Measurements from ENCODE around the gene CACNA2D3.

The CACNA2D3 gene

DNA sequence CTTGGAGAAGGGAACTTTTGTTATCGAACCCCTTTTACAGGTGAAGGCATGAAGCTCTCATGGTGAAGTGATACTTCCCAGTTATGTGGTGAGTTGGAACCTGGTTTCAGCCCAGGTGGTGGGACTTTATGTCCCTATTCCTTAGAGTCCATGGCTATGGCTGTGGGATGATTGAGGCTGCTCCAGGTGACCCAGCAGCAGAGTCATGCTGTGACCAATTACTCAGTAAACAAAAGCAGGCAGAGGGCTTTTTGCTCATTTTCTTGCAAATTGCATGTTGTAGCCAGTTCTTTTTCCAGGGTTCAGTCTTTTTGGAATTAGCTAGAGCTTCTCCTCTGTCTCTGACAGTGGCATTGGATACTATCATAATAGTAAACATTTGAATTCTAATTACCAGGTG, 70.7 kb downstream of the CACNA2D3 start:
- no peaks in the 10 kb centered on the region for H3K9me3 ChIP-seq (ENCODE audit: control insufficient read depth, insufficient read depth, low read length)
- H3K9ac ChIP-seq (ENCODE audit: low read depth, low read length), result no peak overlapping the region

DNA sequence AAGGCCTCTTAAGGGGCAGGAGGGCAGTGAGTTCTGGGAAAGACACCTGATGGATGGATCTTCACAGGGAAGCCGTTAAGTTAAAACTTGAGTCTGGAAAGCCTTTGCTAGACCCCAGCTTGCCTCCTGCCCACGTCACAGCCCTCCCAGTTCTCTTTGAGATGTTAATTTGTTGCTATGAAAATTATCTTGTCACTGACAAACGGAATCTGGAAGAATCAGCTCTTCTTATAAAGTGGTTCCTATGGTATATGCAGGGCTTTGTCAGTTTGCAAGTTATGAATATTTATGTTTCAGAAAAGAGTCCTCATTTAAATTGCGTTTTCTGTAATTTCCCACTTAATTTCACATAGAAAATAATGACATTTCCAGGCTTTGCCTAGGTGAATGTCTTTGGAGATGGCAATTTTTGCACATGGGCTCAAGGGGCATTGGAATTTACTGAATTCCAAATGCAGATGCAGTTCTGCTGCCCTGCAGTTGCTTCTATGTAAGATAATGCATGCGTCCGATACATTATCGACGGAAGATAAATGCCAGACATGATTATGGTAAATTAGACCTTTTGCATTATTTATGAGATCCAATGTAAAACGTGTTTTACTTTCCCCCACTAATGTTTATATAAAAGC, 74.1 kb downstream of the CACNA2D3 start:
- H3K27me3 ChIP-seq (ENCODE audit: control insufficient read depth, insufficient read depth, low read length), result no peaks in the 10 kb centered on the region
- no peak overlapping the region for H3K9ac ChIP-seq (ENCODE audit: low read depth, low read length)
- H3K4me1 ChIP-seq (ENCODE audit: control insufficient read depth, insufficient read depth, low read length), result peaks cover 21% of the 10 kb centered on the region
- no peak overlapping the region for H3K27ac ChIP-seq (ENCODE audit: low read depth, low read length)
- no peak overlapping the region for H3K4me3 ChIP-seq (ENCODE audit: low read depth, low read length)
- H3K36me3 ChIP-seq (ENCODE audit: control insufficient read depth, insufficient read depth, low read length), result no peaks in the 10 kb centered on the region
- H3K9me3 ChIP-seq (ENCODE audit: control insufficient read depth, insufficient read depth, low read length), result no peaks in the 10 kb centered on the region

More for the DNA sequence above, 70.7 kb downstream of the CACNA2D3 start:
- peaks cover 16% of the 10 kb centered on the region for H3K4me1 ChIP-seq (ENCODE audit: control insufficient read depth, insufficient read depth, low read length)
- H3K36me3 ChIP-seq (ENCODE audit: control insufficient read depth, insufficient read depth, low read length), result no peaks in the 10 kb centered on the region
- no peak overlapping the region for H3K27ac ChIP-seq (ENCODE audit: low read depth, low read length)
- H3K4me3 ChIP-seq (ENCODE audit: low read depth, low read length), result no peak overlapping the region
- no peaks in the 10 kb centered on the region for H3K27me3 ChIP-seq (ENCODE audit: control insufficient read depth, insufficient read depth, low read length)

DNA sequence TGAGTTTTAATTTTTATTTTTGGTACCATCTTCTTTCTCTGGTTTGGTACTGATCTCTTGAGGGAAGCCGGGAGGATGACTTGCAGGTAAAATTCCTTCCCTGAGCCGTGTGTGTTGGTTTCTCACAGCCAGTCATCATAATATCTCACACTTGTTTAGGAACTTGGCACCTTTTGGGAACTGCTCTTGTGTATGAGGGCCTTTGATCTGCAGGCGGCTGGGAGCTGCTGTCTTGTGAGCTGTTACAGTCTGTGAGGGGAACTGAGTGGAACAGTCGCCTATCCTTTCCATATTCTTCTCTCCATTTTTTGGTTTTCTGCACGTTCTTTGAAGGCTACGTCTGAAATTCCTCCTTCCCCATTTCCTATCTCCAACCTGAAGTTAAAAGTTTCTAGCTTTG, 75.2 kb downstream of the CACNA2D3 start:
- no peaks in the 10 kb centered on the region for H3K36me3 ChIP-seq (ENCODE audit: control insufficient read depth, insufficient read depth, low read length)
- no peak overlapping the region for H3K27ac ChIP-seq (ENCODE audit: low read depth, low read length)
- no peaks in the 10 kb centered on the region for H3K9me3 ChIP-seq (ENCODE audit: control insufficient read depth, insufficient read depth, low read length)
- H3K4me3 ChIP-seq (ENCODE audit: low read depth, low read length), result no peak overlapping the region
- no peaks in the 10 kb centered on the region for H3K27me3 ChIP-seq (ENCODE audit: control insufficient read depth, insufficient read depth, low read length)
- H3K4me1 ChIP-seq (ENCODE audit: control insufficient read depth, insufficient read depth, low read length), result peaks cover 18% of the 10 kb centered on the region
- no peak overlapping the region for H3K9ac ChIP-seq (ENCODE audit: low read depth, low read length)

DNA sequence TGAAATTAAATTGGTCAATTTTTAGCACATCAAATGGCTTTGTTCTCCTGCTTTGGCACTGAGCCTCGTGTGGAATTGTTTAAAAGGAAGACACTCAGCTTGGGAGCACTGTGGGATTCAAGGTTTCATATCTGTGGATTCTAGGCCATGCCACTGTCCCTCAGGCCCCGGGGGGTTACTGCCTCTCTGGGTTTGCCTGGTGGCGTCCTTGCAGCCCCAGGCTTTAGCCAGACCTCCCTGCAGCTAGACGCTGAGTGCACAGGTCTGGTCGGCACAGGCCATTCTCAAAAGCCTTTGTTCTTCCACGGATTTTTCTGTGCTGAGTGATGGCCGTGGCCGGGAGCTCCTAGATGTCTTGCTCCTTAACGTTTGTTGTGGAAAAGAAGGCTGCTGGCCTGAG, 76.2 kb downstream of the CACNA2D3 start:
- no peaks in the 10 kb centered on the region for H3K9me3 ChIP-seq (ENCODE audit: control insufficient read depth, insufficient read depth, low read length)
- H3K4me1 ChIP-seq (ENCODE audit: control insufficient read depth, insufficient read depth, low read length), result peaks cover 7% of the 10 kb centered on the region
- no peak overlapping the region for H3K9ac ChIP-seq (ENCODE audit: low read depth, low read length)
- no peaks in the 10 kb centered on the region for H3K27me3 ChIP-seq (ENCODE audit: control insufficient read depth, insufficient read depth, low read length)
- no peak overlapping the region for H3K27ac ChIP-seq (ENCODE audit: low read depth, low read length)
- H3K4me3 ChIP-seq (ENCODE audit: low read depth, low read length), result no peak overlapping the region
- no peaks in the 10 kb centered on the region for H3K36me3 ChIP-seq (ENCODE audit: control insufficient read depth, insufficient read depth, low read length)

DNA sequence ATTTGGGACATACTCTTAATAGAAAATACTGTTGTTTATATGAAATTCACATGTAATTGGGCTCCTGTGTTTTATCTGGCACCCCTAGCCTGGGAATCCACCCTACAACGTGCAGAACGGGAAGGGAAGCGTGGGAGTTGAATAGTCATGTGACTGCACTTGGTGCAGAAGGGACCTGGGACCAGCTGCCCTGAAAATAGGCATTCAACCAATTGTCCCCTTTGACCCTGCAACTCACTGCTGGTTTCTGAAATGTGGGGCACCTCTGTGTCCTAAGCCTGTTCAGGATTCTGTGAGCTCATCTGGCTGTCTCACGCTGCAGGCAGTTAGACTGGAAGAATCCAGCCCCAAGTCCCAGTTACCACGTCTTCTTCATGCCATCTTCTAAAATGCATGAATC, 79.7 kb downstream of the CACNA2D3 start:
- no peak overlapping the region for H3K4me3 ChIP-seq (ENCODE audit: low read depth, low read length)
- H3K27ac ChIP-seq (ENCODE audit: low read depth, low read length), result no peak overlapping the region
- H3K9me3 ChIP-seq (ENCODE audit: control insufficient read depth, insufficient read depth, low read length), result no peaks in the 10 kb centered on the region
- no peaks in the 10 kb centered on the region for H3K36me3 ChIP-seq (ENCODE audit: control insufficient read depth, insufficient read depth, low read length)
- 0 out of 2 replicates have a peak, but pooled peaks cover 5% of the 10 kb centered on the region for H3K4me1 ChIP-seq (ENCODE audit: control insufficient read depth, insufficient read depth, low read length)
- no peak overlapping the region for H3K9ac ChIP-seq (ENCODE audit: low read depth, low read length)
- no peaks in the 10 kb centered on the region for H3K27me3 ChIP-seq (ENCODE audit: control insufficient read depth, insufficient read depth, low read length)

DNA sequence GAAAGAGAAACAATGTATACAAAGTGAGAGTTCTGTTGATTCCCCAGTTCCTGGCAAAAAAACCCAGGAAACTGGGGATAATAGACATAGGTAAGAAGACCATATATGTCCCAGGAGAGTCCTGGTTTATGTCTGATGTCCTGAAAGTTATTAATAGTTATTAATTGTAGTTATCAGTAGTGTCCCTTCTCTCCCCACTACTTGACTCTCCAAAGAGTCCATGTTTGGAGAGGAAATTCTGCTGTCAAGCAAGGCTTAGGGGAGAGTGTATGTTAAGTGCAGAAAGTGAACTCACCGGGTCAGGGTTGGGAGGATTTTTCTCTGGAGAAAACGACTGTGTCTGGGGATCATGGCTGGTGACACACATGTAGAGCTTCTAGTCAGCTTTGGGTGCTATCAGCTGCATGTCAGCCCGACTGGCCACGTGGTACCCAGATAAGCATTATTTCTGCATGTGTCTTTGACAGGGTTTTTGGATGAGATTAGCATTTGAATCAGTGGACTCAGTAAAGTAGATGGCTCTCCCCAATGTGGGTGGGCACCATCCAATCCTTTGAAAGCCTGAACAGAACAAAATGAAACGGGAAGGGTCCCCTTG, 80.4 kb downstream of the CACNA2D3 start:
- H3K4me1 ChIP-seq (ENCODE audit: control insufficient read depth, insufficient read depth, low read length), result 0 out of 2 replicates have a peak, but pooled peaks cover 5% of the 10 kb centered on the region
- no peak overlapping the region for H3K4me3 ChIP-seq (ENCODE audit: low read depth, low read length)
- no peaks in the 10 kb centered on the region for H3K27me3 ChIP-seq (ENCODE audit: control insufficient read depth, insufficient read depth, low read length)
- H3K9me3 ChIP-seq (ENCODE audit: control insufficient read depth, insufficient read depth, low read length), result no peaks in the 10 kb centered on the region
- no peak overlapping the region for H3K9ac ChIP-seq (ENCODE audit: low read depth, low read length)
- H3K36me3 ChIP-seq (ENCODE audit: control insufficient read depth, insufficient read depth, low read length), result no peaks in the 10 kb centered on the region
- H3K27ac ChIP-seq (ENCODE audit: low read depth, low read length), result no peak overlapping the region

DNA sequence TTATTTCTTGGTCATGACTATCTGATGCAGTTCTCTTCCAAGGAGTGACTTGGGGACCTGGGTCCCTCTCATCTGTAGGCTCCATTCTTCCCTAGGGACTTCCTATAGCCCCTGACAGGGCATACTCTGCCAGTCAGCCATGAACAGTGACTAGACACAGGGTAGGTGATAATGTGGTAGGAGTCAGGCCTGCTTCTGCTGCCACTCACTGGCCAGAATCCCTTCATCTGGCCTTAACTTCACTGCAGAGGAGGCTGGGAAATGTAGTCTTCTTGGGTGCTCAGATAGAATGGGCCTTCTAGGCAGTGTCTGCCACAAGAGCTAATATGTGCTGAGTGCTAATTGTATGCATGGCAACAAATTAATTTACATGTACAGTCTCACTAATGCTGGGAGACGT, 84.5 kb downstream of the CACNA2D3 start:
- Histone ChIP-seq H3K4me1 (ENCODE audit: control insufficient read depth, insufficient read depth, low read length) (no peaks in the 10 kb centered on the region), H3K9ac (ENCODE audit: low read depth, low read length) (no peak overlapping the region), H3K27ac (ENCODE audit: low read depth, low read length) (no peak overlapping the region), H3K4me3 (ENCODE audit: low read depth, low read length) (no peak overlapping the region), H3K27me3 (ENCODE audit: control insufficient read depth, insufficient read depth, low read length) (no peaks in the 10 kb centered on the region), H3K36me3 (ENCODE audit: control insufficient read depth, insufficient read depth, low read length) (no peaks in the 10 kb centered on the region), H3K9me3 (ENCODE audit: control insufficient read depth, insufficient read depth, low read length) (no peaks in the 10 kb centered on the region)

DNA sequence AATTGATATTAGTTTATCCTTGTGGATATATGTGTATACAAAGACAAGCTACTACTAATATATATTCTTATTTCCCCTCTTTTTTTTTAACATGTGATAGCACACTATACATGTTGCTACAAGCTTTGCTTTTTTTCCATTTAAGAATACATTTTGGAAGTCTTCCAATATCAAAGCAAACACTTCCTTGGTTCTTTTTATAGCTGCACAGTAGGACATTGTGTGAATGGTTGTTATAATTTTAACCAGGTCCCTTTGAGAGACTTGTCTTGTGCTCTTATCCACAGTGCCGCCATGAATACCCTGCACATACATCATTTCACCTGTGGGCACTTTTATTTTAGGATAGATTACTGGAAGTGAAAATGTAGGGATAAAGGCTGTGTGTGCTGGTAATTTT, 88.7 kb downstream of the CACNA2D3 start:
- Histone ChIP-seq H3K4me1 (ENCODE audit: control insufficient read depth, insufficient read depth, low read length) (no peaks in the 10 kb centered on the region; the same call in 1 of the 2 replicates), H3K27ac (ENCODE audit: low read depth, low read length) (no peak overlapping the region), H3K9me3 (ENCODE audit: control insufficient read depth, insufficient read depth, low read length) (peaks cover 2% of the 10 kb centered on the region; the same call in 1 of the 2 replicates), H3K36me3 (ENCODE audit: control insufficient read depth, insufficient read depth, low read length) (no peaks in the 10 kb centered on the region), H3K9ac (ENCODE audit: low read depth, low read length) (no peak overlapping the region), H3K27me3 (ENCODE audit: control insufficient read depth, insufficient read depth, low read length) (no peaks in the 10 kb centered on the region), H3K4me3 (ENCODE audit: low read depth, low read length) (no peak overlapping the region)

DNA sequence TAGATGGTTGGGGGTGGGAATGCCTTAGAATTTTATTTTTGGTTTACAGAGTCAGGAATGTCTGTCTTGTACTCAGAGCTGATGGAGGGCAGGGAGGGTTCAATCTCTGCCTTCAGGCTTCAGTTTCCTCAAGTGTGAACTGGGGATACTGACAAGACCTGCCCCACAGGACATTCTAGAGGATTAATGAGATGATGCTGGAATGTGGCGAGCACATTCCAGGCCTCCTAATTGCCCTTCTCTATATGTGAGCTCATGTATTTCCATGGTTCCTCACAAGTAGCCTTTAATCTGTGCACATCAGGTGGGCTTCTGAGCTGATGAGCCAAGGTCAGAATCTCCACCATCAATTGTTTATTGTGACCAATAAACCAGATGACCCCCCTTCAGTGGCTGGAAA, 90.4 kb downstream of the CACNA2D3 start:
- Histone ChIP-seq H3K4me3 (ENCODE audit: low read depth, low read length) (no peak overlapping the region), H3K9ac (ENCODE audit: low read depth, low read length) (no peak overlapping the region), H3K9me3 (ENCODE audit: control insufficient read depth, insufficient read depth, low read length) (peaks cover 2% of the 10 kb centered on the region; the same call in 1 of the 2 replicates), H3K36me3 (ENCODE audit: control insufficient read depth, insufficient read depth, low read length) (no peaks in the 10 kb centered on the region), H3K4me1 (ENCODE audit: control insufficient read depth, insufficient read depth, low read length) (no peaks in the 10 kb centered on the region; the same call in 1 of the 2 replicates), H3K27ac (ENCODE audit: low read depth, low read length) (no peak overlapping the region), H3K27me3 (ENCODE audit: control insufficient read depth, insufficient read depth, low read length) (no peaks in the 10 kb centered on the region)

DNA sequence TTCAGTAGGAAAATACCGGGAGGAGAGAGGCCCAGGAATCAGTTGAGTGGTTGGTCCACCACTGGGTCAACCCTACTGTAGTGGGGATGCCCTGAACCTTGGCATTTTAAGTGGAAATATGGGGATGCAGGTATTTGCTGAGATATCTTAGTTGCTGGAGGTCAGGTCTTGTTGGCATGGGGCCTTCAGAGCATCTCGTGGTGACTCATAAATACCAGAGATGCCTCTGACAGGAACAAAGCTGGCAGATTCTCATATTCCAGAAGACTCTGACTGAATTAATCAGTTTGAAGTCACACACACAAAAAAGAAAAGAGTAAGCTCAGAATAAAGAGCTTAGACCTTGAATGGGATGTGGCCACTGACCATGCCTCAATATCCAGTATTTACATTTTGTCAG, 91.6 kb downstream of the CACNA2D3 start:
- no peaks in the 10 kb centered on the region for H3K36me3 ChIP-seq (ENCODE audit: control insufficient read depth, insufficient read depth, low read length)

DNA sequence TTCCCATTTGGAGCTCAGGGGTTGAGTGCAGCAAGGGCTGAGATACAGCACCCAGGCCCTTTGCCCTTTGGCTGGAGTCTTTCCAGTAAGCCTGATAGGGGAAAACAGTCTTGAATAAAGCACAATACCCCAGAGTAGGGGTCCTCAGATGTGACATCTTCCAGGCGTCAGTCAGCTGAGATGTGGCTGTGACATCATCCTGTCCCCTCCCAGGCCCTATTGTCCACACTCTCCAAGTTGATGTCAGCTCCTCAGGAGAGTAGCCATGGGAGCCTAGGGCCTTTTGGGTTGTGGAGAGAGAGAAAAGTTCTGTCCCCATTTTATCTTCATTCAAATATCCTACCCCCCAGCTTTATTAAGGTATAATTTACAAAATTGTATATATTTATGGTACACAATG, 92.5 kb downstream of the CACNA2D3 start:
- no peaks in the 10 kb centered on the region for H3K36me3 ChIP-seq (ENCODE audit: control insufficient read depth, insufficient read depth, low read length)
- H3K27me3 ChIP-seq (ENCODE audit: control insufficient read depth, insufficient read depth, low read length), result no peaks in the 10 kb centered on the region
- H3K27ac ChIP-seq (ENCODE audit: low read depth, low read length), result no peak overlapping the region
- peaks cover 2% of the 10 kb centered on the region; the same call in 1 of the 2 replicates for H3K9me3 ChIP-seq (ENCODE audit: control insufficient read depth, insufficient read depth, low read length)
- H3K4me1 ChIP-seq (ENCODE audit: control insufficient read depth, insufficient read depth, low read length), result no peaks in the 10 kb centered on the region; the same call in 1 of the 2 replicates
- H3K9ac ChIP-seq (ENCODE audit: low read depth, low read length), result no peak overlapping the region
- H3K4me3 ChIP-seq (ENCODE audit: low read depth, low read length), result no peak overlapping the region

More for the DNA sequence above, 91.6 kb downstream of the CACNA2D3 start:
- peaks cover 2% of the 10 kb centered on the region; the same call in 1 of the 2 replicates for H3K9me3 ChIP-seq (ENCODE audit: control insufficient read depth, insufficient read depth, low read length)
- no peak overlapping the region for H3K27ac ChIP-seq (ENCODE audit: low read depth, low read length)
- no peaks in the 10 kb centered on the region for H3K27me3 ChIP-seq (ENCODE audit: control insufficient read depth, insufficient read depth, low read length)
- no peak overlapping the region for H3K9ac ChIP-seq (ENCODE audit: low read depth, low read length)
- no peaks in the 10 kb centered on the region; the same call in 1 of the 2 replicates for H3K4me1 ChIP-seq (ENCODE audit: control insufficient read depth, insufficient read depth, low read length)
- no peak overlapping the region for H3K4me3 ChIP-seq (ENCODE audit: low read depth, low read length)
